GM19467 (cell line): Measurements from ENCODE around the gene AUTS2.

ENCODE experiments used
- ATAC-seq: cut with Tn5 transposase; IDR thresholded peaks from one replicate; pipeline ENCODE4 v1.9.1; 2021; ENCODE audit warnings: mild to moderate bottlenecking, moderate library complexity; ENCODE audit not compliant: unreplicated experiment

The AUTS2 gene

GRCh38 chr7:70738151-70738885 lies 1140.0 kb downstream of the AUTS2 start:
- no peak for ATAC-seq

- no peak for ATAC-seq
Observed at GRCh38 chr7:70739646-70740210, 1141.5 kb downstream of the AUTS2 start.

GRCh38 chr7:70741666-70742065 lies 1143.4 kb downstream of the AUTS2 start:
- no peak for ATAC-seq

GRCh38 chr7:70743531-70744325 lies 1145.5 kb downstream of the AUTS2 start:
- no peak for ATAC-seq

- no peak for ATAC-seq
Observed at GRCh38 chr7:70744492-70744891, 1146.2 kb downstream of the AUTS2 start.

- no peak for ATAC-seq
Observed at GRCh38 chr7:70749831-70750230, 1151.6 kb downstream of the AUTS2 start.

GRCh38 chr7:70751895-70752294 lies 1153.6 kb downstream of the AUTS2 start:
- no peak for ATAC-seq

- ATAC-seq = no peak
Observed at GRCh38 chr7:70752794-70753241, 1154.5 kb downstream of the AUTS2 start.

- ATAC-seq = no peak
Observed at GRCh38 chr7:70756789-70757188, 1158.5 kb downstream of the AUTS2 start.

- no peak for ATAC-seq
Observed at GRCh38 chr7:70758646-70759045, 1160.4 kb downstream of the AUTS2 start.

- ATAC-seq = no peak
Observed at GRCh38 chr7:70759674-70760073, 1161.4 kb downstream of the AUTS2 start.

GRCh38 chr7:70761711-70762328 lies 1163.5 kb downstream of the AUTS2 start:
- ATAC-seq = no peak

- no peak for ATAC-seq
Observed at GRCh38 chr7:70762696-70763095, 1164.4 kb downstream of the AUTS2 start.

GRCh38 chr7:70763961-70764691 lies 1165.9 kb downstream of the AUTS2 start:
- ATAC-seq = peak; percentile 87

GRCh38 chr7:70764701-70765208 lies 1166.5 kb downstream of the AUTS2 start:
- no peak for ATAC-seq

GRCh38 chr7:70765651-70766050 lies 1167.4 kb downstream of the AUTS2 start:
- ATAC-seq = no peak

- no peak for ATAC-seq
Observed at GRCh38 chr7:70766109-70766508, 1167.8 kb downstream of the AUTS2 start.

GRCh38 chr7:70766694-70767093 lies 1168.4 kb downstream of the AUTS2 start:
- no peak for ATAC-seq

- no peak for ATAC-seq
Observed at GRCh38 chr7:70770154-70770553, 1171.9 kb downstream of the AUTS2 start.

GRCh38 chr7:70771451-70771850 lies 1173.2 kb downstream of the AUTS2 start:
- ATAC-seq = no peak
